GM12892 (cell line): ENCODE data around the gene MVP.
"Not testable (repeated sequence)": the region's sequence is repeated elsewhere in the genome, so short reads cannot be mapped to it uniquely, and the experiment has no call there.

ENCODE experiments used
- DNase-seq: peaks from one replicate; pipeline ENCODE4 v3.0.0; 2011; ENCODE audit not compliant: insufficient read length
- FAIRE-seq: peaks from 2 replicates; lab custom pipeline; 2011; peaks lifted over from hg19 to GRCh38; lab: Jason Lieb, UNC
- POLR2A ChIP-seq: IDR thresholded peaks from 2 replicates; pipeline ENCODE4 v1.6.1; 2011; ENCODE audit warnings: low read depth, low read length, control low read depth
- POLR2AphosphoS5 ChIP-seq: IDR thresholded peaks from 2 replicates; pipeline ENCODE4 v1.6.1; 2011; ENCODE audit warnings: low read depth, low read length, control low read depth
- TAF1 ChIP-seq: IDR thresholded peaks from 2 replicates; pipeline ENCODE4 v1.6.1; 2011; ENCODE audit warnings: low read depth, mild to moderate bottlenecking, control low read depth, low read length, borderline replicate concordance

Gene MVP

GRCh38 chr16:29875206-29875605 lies 54.9 kb downstream of the MVP start:
- FAIRE-seq (no peak), DNase-seq (no peak)
- no peak for TF ChIP-seq POLR2A
- TF ChIP-seq TAF1, result no peak
- no peak for TF ChIP-seq POLR2AphosphoS5

- FAIRE-seq (no peak), DNase-seq (no peak)
- TF ChIP-seq POLR2AphosphoS5, result no peak
- TF ChIP-seq POLR2A, result no peak
- no peak for TF ChIP-seq TAF1
These were observed 55.9 kb downstream of the MVP start for GRCh38 chr16:29876217-29876593.

- TF ChIP-seq POLR2AphosphoS5 (no peak), POLR2A (no peak), TAF1 (no peak)
- DNase-seq (no peak), FAIRE-seq (no peak)
These were observed 56.5 kb downstream of the MVP start for GRCh38 chr16:29876594-29877249.

GRCh38 chr16:29877266-29877961 lies 57.2 kb downstream of the MVP start:
- FAIRE-seq (no peak), DNase-seq (peak; percentile 48)
- TF ChIP-seq POLR2A (no peak), TAF1 (no peak), POLR2AphosphoS5 (no peak)

GRCh38 chr16:29878172-29878571 lies 57.9 kb downstream of the MVP start:
- no peak for FAIRE-seq
- TF ChIP-seq POLR2A (no peak), TAF1 (no peak), POLR2AphosphoS5 (no peak)
- DNase-seq, result no peak

- DNase-seq (no peak), FAIRE-seq (no peak)
- TF ChIP-seq POLR2A (no peak), POLR2AphosphoS5 (no peak), TAF1 (no peak)
These were observed 60.8 kb downstream of the MVP start for GRCh38 chr16:29881050-29881449.

GRCh38 chr16:29883987-29884386 lies 63.7 kb downstream of the MVP start:
- DNase-seq (no peak), FAIRE-seq (no peak)

GRCh38 chr16:29889372-29889771 lies 69.1 kb downstream of the MVP start:
- not testable (repeated sequence) for FAIRE-seq

More at GRCh38 chr16:29883987-29884386, 63.7 kb downstream of the MVP start:
- TF ChIP-seq POLR2A (no peak), TAF1 (no peak), POLR2AphosphoS5 (no peak)

GRCh38 chr16:29891525-29892457 lies 71.5 kb downstream of the MVP start:
- no peak for DNase-seq
- FAIRE-seq, result no peak
- TF ChIP-seq POLR2A, result no peak
- TF ChIP-seq POLR2AphosphoS5, result no peak
- no peak for TF ChIP-seq TAF1

More at GRCh38 chr16:29889372-29889771, 69.1 kb downstream of the MVP start:
- DNase-seq, result not testable (repeated sequence)

- TF ChIP-seq POLR2AphosphoS5, result no peak
- TF ChIP-seq TAF1, result no peak
- TF ChIP-seq POLR2A, result no peak
- FAIRE-seq (no peak), DNase-seq (no peak)
These were observed 72.2 kb downstream of the MVP start for GRCh38 chr16:29892458-29892813.

GRCh38 chr16:29893553-29893952 lies 73.3 kb downstream of the MVP start:
- DNase-seq, result no peak
- TF ChIP-seq TAF1 (no peak), POLR2A (no peak), POLR2AphosphoS5 (no peak)
- no peak for FAIRE-seq

- TF ChIP-seq TAF1 (no peak), POLR2A (no peak), POLR2AphosphoS5 (no peak)
- DNase-seq (no peak), FAIRE-seq (no peak)
These were observed 74.1 kb downstream of the MVP start for GRCh38 chr16:29894352-29894751.
